ENCODE results near the gene IDI2.

IDI2 gene

DNA sequence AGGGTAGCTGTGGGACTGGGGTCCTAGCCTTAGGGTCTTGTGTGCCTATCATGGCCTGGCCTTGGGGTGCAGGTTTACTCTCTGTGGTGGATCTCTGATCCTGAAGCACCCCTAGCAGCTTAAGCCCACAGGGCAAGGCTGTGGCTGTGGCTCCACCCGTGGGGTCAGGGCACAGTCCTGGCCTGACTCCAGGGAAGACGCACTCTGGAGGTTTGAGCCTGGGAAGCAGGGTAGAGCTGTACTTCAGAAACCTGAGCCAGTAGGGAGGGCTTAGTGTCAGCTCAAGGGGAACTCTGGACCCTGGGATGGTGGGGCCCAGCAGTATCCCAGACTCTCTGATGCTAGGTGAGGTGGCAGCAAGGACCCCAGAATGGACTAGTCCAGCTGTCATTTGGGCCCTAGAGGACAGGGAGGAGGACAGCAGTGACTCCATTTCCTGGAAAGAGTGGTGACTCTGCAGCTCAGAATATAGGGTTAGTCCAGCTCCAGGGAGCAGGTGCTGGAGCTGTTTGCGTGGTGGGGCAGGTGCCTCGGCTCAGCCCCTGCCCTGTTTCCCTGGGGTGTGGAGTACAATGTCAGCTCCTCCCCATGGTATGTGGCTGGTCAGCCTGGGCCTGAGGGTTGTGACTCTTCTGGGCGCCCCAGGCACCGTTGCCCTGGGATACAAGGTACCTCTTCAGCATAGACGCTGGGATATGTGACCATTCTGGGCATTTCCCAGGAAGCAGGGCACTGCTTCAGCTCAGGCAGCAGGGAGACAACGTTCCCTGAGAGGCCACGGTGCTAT is 21.6 kb downstream of the IDI2 start:
- DNase-seq, result no peak

DNA sequence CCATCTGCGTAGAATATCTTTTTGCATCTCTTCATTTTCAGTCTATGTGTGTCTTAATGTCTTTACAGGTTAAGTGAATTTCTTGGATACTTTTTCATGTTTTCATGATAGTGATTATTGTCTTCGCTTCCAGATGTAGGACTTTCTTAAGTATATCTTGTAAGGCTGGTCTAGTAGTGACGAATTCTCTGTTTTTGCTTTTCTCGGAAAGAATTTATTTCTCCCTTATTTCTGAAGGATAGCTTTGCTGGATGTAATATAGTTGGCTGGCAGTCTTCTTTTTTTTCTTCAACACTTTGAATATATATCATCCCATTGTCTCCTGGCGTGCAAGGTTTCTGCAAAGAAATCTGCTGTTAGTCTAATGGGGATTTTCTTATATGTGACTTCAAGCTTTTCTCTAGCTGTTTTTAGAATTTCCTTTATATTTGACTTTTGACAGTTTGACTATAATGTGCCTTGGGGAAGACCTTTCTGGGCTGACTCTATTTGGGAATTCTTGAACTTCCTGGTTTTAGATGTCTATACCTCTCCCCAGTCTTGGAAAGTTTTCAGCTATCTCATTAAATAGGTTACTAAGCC is 23.1 kb downstream of the IDI2 start:
- DNase-seq, result no peak

DNA sequence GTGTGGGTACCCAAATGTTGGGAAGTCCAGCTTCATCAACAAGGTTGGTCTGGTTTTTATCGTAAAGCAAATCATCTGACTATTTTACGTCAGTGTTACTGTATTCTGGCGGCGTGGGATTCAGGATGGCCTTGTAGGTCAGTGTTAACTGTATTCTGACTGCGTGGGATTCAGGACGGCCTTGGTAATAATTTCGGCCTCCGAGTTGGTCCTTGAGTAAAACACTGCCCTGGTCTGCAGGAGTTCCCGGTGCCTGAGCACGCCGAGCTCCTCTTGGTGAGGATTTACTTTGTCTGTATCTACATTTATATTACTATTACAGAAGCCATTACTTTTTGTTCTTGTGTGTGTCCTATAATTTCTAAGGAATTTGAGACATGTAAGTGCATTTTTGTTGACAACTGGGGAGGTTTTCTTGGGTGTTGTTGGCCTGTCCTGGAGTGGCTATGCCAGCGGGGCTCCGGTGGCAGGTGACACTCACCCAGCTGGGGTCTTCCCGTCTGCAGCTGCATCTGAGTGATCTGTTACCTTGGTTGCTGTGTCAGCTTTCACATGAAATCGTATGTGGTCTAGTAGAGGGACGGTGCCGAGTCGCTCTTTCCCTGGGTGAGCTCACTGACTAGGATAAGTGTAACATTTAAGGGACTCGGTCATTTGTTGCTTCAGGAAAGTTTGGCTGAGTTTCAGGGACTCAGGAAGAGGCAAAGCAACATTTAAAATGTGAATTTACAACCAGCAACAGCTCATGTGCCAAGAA is 28.2 kb downstream of the IDI2 start:
- no peak for DNase-seq

DNA sequence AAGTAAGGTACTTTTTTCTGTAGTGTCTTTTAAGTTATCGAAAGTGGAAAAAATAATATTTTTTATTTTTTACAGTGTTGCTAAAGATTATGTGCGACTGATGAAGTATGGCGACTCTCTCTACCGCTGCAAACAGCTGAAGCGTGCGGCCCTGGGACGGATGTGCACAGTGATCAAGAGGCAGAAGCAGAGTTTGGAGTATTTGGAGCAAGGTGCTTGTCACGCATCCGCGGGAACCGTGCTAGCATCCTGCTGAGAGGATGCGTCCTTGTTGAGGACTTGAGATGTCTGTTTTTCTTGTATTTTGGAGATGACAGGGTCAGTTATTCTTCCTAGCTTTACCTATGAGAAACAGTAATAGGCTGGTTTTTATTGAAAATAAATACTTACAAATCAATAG is 29.6 kb downstream of the IDI2 start:
- no peak for DNase-seq

DNA sequence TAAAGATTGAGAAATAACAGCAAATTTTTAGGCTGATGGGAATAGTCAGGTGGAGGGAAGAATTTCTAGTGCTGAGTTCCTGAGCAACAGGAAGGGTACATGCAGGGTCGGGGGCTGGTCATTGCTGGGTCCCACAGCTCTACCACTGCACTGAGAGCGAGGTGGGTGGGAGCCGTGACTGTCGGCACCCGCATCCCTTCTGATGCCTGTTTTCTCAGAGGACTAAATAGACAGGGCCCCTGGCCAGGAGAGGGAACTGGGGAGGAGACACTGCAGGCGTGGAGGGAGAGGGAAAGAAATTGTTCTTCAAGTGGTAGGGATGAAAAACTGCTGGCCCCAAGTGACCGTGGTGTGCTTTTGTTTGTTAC is 30.1 kb downstream of the IDI2 start:
- DNase-seq, result no peak

DNA sequence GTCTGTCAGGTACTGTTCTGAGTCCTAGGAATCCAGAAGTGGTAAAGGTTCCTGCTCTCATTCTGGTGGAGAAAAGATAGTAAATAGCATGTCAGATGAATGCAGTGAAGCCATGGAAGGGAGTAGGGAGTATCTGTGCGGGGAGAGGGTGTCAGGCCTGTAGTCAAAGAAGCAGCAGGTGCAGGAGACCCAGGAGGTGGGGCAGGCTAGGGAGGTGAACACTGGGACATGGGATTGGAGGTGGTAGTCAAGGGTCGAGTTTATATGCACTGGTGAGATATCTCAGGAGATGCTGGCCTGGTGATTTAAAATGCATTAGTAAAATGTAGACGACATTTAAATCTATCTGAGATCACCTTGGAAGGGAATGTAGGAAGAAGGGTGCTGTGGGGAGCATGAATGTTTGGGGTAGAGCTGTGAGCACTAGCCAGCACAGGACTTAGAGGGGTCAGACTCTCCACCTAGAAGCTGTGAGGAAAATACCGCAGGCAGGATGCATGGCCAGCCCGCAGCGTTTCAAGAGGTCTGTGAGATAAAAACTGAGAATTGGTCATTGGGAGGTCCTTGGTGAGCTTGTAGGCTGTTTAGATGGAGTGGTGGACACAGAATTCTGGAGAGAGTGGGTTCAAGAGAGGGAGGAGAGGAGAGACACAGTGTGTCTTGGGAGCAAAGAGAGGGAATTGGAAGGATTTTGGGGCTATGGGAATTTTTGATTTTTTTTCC is 30.7 kb downstream of the IDI2 start:
- DNase-seq, result no peak

DNA sequence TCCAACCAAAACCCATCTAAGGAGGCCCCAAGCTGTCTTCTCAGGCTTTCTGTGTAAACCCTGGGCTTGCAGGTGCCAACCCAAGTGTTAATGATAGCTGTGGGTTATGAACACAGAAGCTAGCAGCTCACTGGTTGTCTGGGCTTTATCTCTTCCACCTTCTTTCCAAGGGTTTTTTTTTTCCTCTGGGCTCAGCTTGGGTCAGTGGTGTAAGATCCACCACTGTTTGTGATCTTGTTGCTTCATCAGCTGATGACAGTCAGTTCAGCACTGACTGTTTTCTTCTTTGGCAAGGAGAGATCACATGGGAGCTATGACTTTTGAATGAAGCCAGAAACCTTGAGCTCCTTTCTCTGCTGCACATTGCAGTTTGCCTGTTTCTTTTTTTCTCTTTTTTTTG is 32.8 kb downstream of the IDI2 start:
- no peak for DNase-seq

DNA sequence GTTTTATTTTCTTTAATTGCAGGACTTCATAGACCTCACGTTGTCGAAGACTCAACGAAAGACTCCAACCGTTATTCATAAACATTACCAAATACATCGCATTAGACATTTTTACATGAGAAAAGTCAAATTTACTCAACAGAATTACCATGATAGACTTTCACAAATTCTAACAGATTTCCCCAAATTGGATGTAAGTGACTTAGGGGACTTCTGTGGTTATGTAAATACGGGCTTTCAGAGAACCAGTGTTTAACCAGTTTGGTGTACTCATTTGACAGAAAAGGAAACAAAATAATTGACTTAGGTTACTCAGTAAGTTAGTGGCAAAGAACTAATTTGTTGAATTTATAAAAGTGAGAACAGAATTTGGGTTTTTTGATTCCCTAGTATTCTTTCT is 33.2 kb downstream of the IDI2 start:
- DNase-seq, result no peak

DNA sequence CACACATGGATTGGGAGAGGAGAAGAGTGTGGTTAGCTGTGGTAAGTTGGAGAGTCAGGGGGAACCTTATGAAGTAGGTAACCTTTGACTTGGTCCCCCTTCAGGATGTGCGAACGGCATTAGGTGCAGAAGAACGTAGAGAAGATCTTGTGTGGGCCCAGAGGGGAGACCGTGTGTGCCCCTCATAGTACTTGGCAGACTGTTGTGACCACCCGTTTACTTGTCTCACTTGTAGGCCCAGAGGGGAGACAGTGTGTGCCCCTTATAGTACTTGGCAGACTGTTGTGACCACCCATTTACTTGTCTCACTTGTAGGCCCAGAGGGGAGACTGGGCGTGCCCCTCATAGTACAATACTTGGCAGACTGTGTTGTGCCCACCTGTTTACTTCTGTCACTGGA is 34.9 kb downstream of the IDI2 start:
- DNase-seq, result no peak

DNA sequence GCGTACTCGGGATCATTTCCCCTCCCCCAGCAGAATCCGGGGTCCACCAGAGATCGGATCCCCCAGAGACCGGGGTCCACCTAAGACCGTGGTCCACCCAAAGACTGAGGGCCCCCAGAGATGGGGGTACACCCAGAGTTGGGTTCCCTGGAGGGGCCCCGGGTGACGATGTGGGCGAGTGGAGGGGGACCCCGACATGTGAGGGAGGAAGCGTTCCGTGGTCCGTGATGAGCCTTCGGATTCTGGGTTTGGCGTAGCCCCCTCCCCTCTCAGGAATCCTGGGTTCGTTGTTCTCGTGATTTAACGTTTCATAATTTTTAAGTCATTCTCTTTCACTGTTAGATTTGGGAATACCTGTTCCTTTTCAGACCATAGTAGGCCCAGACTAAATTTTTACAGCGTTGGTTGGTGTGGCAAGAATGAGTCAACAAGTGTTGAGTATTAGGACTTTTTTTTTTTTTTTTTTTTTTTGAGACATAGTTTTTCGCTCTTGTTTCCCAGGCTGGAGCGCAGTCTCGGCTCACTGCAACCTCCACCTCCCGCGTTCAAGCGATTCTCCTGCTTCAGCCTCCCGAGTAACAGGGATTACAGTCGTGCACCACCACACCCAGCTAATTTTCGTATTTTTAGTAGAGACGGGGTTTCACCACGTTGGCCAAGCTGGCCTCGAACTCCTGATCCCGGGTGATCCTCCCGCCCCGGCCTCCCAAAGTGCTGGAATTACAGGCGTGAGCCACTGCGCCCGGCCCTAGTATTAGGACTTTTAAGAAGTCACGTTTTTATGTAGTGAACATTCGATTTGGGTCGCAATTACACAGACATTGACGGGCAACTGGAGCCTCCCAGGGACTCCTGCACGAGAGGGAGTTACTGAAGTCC is 36.8 kb downstream of the IDI2 start:
- DNase-seq, result no peak

DNA sequence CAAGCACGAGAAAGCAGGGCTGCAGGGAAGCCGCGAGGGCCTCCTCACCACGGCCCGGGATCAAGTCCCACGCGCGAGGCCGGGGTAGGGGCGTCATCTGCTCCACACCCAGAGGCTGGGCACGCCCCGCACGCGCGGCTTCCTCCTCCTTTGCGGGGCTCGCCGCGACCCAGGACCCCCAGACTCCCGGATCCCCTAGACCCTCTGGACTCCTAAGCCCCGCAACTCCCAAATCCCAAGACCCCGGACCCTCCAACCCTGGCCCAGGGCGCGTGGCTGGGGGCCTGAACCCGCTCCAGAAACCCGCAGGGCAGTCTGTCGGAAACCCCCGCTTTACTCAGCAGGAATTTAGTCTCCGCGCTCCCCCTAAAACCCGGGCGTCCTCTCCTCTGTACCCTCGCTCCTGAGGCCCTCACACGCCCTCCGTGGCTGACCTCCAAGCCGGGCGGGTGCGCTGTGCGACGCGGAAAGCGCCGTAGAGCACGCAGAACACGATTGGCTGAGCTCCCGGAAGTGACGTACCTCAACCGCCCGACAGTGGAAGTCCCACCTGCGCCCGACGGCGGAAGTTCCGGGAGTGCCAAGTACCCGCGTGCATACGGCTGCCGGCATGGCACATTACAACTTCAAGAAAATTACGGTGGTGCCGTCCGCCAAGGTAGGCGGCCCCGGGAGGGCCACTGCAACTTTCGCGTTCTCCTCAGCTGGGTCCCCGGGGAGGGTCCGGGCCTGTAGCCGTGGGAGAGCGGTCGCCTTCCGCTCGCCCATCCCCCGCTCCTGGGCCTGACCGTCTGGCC is 37.6 kb downstream of the IDI2 start, which contains the start of gene GTPBP4:
Gene GTPBP4 (plus strand): TSS at position 565 of the 797 bp plus-strand sequence. CDS start 46 bp downstream, at position 611.
- DNase-seq, result peak; percentile 98

DNA sequence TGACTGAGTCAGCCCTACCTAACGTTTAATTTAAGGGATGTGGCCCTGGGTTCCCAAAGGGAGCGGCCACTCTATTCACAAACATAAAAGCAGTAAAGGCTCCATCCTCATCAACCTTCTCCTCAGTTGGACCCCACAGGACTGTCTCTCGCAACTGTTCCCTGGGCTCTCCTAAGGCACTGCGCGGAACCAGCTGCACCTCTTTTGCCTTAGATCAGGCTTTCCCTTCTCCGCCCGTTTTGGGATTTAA is 38.1 kb downstream of the IDI2 start:
- DNase-seq, result no peak

DNA sequence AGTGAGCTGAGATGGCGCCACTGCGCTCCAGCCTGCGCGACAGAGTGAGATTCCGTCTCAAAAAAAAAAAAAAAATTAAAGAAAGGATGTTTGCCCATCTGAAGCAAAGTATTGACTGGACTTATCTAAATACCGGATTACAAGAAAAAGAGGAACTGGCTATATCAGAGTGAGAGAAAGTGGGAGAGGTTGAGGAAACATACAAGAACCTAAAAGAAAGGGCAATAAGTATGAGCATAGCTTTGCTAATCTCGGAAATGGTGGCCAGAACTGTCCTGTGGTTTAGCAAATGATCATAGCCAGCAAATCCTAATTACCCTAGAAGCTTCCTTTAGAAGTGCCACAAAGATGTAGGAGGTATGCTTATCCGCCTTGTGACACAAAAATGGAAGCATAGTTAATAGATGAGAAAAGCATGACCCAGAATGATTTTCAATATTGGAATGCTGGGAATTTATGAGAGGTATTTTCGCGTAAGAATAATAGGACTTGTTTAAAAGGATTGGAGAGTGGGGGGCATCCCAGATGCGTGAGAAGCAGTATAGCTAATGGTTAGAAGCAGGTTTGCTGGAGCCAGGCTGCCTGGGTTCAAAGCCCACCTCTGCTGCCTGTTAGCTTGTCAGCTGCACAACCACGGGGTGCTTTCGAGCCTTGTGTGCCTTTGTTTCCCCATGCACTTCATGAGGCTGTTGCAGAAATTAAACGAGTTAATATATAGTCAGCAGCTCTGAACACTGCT is 38.6 kb downstream of the IDI2 start:
- no peak for DNase-seq

DNA sequence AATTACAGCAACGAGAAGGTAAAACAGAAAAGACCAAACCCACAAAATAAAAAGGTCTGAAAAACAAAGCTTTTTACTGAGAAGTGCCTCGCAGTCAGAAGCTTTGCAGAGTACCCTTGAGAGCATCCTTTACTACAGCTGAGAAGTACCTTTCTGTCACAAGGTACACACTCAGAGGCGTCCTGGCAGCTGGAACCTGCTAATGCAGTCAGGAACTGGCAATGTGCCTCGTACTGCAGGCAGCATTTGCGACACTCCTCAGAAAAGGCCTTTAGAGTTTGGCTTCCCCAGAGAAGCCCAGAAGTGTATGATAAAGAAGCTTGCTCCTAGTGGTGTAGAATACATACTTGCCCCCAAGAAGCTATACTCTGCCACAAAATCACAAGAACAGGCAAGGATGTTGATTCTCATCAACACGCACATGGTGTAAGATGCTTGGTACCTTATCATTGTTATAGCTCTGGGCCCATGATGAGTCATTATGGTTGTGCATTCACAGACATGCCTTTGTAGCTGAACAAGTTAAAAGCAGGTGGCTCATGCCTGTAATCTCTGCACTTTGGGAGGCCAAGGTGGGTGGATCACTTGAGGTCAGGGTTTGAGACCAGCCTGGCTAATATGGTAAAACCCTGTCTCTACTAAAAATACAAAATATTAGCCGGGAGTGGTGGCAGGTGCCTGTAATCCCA is 39.4 kb downstream of the IDI2 start:
- DNase-seq, result no peak

DNA sequence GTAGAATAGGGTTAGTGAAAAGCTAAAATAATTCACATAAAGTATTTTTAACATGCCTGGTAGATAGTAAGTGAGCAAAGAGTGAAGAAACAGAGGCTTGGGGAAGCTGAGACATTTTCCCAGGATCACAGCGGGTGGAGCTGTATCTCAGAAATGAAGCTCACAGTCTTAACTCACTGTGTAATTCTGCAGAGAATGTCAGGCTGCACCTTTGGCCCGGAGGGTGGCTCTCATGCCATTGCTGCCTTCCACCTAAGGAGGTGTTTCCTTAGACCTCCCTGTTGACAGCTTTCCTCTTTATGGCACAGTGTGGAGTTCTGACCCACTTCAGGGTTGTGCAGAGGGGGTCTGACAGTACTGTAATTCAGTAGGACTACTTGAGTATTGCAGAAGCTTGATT is 40.3 kb downstream of the IDI2 start:
- no peak for DNase-seq

DNA sequence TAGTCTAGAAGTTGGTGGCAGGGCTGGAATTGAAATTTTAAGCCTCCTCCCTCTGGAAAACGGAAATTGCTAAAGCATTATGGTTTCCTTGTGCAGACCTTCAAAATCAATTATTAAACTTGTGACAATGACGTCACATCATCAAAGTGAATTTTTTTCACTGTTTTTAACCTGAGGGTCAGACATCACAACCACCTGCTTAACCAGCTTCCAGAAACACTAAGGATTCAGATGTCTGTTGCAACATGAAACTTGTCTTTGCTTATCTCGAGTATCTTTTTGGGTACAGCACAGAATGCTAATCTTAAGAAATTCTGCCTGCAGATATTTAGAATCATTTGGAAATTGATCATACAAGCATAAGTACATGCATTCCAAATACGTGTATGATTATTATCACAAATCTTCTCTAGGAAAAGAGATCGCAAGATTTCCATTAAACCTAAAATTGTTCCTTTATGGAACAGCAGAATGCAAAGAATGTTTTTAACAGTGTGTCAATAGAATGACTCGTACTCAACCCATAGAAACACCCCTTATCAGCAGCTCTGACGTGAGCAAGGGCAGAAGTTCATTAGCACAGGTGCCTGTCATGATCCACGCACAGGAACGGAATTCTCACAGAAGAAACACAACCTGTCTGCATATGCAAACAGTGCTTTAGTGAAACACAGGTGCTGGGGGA is 41.5 kb downstream of the IDI2 start:
- no peak for DNase-seq

DNA sequence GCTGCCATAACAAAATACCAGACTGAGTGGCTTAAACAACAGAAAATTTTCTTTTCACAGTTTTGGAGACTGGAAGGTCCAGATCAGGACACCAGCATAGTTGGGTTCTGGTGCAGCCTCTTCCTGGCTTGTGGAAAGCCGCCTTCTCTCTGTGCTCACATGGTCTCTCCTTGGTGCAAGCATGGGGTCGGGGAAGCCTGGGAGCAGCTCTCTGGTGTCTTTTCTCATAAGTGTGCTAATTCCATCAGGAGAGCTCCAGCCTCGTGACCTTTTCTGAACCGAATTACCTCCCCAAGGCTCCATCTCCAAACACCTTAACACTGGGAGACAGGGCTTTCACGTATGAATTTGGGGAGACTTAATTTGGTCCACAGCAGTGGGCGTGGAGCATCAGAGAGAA is 42.3 kb downstream of the IDI2 start:
- DNase-seq, result no peak

DNA sequence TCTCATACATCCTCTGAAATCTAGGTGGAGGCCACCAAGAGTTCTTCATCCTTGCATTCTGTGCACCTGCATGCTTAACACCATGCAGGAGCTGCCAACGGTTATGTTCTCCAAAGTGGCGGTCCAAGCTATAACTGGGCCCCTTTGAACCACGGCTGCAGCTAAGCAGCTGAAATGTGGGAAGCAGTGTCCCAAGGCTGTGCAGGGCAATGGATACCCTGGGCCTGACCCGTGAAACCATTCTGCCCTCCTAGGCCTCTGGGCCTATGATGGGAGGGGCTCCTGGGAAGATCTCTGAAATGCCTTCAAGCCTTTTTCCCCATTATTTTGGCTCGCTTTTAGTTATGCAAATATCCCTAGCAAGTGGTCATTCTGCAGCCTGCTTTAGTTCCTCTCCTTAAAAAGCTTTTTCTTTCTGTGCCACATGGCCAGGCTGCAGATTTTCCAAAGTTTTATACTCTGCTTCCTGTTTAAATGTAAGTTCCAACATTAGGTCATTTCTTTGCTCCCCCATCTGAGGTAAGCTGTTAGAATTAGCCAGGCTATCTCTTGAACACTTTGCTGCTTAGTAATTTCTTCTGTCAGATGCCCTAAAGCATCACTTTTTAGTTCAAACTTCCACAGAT is 45.1 kb downstream of the IDI2 start:
- no peak for DNase-seq

DNA sequence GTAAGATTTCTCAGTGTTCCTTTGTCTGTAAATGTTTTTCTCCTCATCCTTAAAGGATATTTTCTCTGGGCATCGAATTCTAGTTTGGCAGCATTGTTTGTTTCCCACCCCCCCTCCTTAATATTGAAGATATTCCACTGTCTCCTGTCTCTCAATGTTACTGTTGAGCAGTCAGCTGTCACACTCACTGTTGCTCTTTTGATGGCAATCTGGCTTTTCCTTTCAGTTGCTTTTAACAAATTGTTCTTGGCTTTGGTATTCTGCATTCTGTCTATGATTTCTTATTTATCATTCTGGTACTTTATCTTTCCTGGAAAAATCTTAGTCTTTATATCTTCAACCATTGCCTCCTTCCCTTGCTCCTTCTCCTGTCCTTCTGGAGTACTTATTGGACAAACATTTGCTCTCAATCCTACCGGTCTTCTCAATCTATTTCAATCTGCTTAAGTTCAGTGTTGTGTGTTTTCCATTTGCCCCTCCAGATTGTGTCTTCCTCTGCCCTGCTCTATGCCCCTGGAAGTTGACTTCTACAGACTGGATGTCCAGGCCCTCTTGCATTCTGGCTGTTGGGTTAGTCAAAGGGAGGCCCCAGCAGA is 46.7 kb downstream of the IDI2 start:
- DNase-seq, result no peak

Measured in amniotic stem cell (primary cell).